ENCODE results near the gene ZNF385D.
"Not testable (repeated sequence)": the region's sequence is repeated elsewhere in the genome, so short reads cannot be mapped to it uniquely, and the experiment has no call there.

The ZNF385D gene

GRCh38 chr3:21505711-21506460, 245.1 kb downstream of the ZNF385D start:
- no peak for DNase-seq

- no peak for DNase-seq
These were observed 248.4 kb downstream of the ZNF385D start for GRCh38 chr3:21502656-21503055.

GRCh38 chr3:21500834-21501233, 250.2 kb downstream of the ZNF385D start:
- DNase-seq, result no peak

DNA sequence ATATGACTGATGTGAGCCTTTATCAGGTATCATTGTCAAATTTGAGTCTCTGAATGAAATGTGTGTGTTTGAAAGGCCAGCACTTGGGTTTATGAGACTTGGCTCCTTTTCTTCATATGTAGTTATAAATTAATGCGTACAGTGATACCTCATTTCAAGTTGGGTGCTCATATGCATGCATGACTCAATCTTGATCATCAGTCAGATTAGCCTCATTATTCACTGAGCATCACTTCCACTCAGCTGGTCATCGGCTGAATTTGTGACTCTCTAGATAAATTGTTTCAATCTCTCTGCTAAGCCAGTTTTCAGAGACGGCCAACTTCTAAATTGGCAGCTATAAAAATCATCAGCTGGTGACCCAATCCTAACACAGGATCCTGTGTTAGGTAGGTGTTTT, 260.3 kb downstream of the ZNF385D start:
- not testable (repeated sequence) for DNase-seq

GRCh38 chr3:21487520-21487919, 263.5 kb downstream of the ZNF385D start:
- no peak for DNase-seq

- DNase-seq, result not testable (repeated sequence)
These were observed 264.7 kb downstream of the ZNF385D start for GRCh38 chr3:21486024-21486935.

- DNase-seq, result no peak
These were observed 266.2 kb downstream of the ZNF385D start for GRCh38 chr3:21484828-21485144.

DNA sequence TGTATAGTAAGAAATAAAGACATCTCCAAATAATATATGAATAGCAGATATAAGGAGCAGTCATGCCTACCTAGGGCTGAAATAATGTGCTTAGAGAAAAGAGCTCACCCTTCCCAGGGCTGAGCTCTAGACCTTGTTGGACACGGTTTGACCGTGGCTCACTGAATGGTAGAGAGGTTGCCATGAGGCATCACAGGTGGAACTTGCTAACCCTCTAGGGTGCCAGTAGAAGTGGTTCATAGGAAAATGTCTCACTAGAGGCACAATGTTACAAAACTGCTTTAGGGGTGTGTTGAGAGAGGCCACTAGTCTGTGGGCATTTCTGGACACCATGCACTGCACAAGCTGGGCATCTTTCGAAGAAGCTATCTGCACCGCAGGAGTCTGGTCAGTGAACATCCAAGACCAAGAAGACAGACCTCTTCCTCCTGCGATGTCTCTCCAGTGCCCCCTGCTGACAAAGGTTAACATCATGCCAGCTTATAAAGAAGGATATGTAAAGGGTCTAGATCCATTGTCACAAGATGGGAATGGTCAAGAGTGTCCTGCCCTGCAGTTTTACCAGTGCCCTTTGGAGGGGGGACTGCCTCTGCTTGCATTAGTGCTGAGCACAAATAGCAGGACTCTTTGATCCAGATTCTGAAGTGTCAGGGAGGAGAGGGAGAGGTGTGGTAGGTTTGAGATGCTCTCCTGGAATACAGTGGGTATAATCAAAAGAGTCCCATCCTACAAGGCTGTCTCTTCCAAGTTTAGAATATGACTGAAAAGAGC, 266.8 kb downstream of the ZNF385D start:
- DNase-seq, result no peak

- no peak for DNase-seq
These were observed 269.0 kb downstream of the ZNF385D start for GRCh38 chr3:21481991-21482390.

DNA sequence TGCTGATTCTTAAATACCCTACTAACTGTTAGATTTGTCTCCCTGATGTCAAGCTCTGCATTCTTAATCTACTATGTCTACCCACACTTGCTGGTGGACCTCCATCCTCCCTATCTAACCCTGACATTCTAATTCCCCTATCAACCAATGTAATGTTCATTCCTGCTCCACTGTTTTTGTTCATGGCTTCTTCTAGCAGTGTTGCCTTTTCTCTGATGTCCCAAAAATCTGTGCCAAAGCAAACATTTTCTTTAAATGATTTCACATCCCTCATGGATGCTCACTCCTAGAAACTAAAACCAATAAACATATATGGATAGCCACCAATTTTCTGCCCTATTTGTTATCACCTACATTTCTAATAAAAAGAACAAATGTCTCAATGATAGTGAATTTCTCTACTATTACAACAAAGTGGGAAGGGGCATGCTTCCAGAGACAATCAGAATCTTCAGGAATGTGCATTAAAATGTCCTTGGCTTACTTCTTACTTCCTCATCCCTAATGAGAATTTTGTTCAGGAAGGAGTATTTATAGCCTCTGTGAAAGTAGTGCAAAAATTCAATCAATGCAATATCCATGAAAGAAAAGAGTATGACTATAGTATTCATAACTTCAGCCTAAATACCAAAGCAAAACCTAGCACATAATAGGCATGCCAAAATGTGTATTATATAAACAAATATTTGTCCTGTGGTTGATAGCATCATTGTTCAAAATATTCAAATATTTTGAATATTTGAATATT, 273.3 kb downstream of the ZNF385D start:
- no peak for DNase-seq

DNA sequence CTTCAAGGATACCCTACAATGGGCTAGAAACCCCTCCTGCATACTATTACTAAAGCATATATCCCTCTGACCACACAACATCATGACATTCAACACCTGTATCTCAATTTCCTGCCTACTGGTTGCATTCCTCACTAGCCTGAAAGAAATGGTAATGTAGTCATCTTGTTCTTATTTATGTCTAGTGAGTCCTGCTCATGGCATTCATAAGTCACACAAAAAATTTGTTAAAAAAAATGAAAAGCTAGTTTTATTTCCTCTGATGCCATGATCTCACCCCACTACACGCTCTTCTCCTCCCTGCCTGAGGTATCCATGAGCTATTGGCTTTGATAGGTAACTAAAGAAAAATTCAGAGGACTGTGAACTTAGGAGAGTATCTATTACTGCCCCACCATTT, 284.5 kb downstream of the ZNF385D start:
- no peak for DNase-seq

GRCh38 chr3:21464746-21465145, 286.3 kb downstream of the ZNF385D start:
- no peak for DNase-seq

DNA sequence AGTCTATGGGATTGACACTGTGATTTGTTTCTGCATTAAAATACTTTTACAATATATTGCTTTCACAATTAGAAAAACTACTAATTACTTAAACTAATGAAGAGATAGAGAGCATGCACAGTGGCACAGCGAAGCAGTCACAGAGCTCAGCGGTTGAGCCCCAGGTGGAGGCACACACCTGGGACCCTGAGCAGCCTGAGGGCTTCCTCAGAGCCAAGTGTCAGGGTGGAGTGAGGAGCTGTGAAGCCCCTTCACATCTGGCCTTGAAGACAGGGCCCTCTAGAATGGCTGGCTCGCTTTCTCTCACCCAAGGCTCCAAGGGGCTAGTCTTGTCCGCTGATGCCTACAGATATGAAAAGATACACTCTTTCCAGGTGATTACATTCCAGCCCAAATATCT, 287.7 kb downstream of the ZNF385D start:
- DNase-seq, result no peak

DNA sequence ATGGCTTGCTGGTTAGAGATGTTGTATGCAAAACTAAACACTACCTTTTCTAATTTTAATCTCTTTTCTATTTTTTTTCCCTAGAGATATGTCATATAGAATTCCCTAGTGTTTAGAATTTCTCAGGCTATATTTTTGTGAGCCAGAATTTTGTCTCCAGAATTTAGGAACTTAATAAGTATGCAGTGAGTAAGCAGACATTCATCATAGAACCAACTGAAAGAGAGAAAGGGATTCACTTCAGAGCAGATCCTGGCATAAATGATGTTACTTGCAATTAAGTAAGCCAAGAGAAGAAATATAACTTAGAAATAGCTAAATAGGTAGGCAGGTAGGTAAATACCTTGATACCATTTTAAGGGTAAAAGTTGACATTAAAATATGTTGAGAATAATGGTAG, 288.9 kb downstream of the ZNF385D start:
- no peak for DNase-seq

DNA sequence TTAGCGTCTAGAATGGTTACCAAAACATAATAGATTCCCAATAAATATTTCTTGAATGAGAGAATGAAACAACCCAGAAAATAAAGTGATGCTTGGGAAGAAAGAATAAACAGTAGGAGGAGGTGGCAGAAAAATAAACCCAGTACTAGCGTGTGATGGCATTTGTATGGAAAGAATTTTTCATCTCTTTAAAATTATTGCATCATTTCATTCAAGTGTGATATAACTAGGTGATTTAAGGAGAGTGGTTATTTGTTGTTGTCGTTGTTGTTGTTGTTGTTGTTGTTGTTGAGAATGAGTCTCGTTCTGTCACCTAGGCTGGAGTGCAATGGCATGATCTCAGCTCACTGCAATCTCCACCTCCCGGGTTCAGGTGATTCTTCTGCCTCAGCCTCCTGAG, 293.9 kb downstream of the ZNF385D start:
- no peak for DNase-seq

DNA sequence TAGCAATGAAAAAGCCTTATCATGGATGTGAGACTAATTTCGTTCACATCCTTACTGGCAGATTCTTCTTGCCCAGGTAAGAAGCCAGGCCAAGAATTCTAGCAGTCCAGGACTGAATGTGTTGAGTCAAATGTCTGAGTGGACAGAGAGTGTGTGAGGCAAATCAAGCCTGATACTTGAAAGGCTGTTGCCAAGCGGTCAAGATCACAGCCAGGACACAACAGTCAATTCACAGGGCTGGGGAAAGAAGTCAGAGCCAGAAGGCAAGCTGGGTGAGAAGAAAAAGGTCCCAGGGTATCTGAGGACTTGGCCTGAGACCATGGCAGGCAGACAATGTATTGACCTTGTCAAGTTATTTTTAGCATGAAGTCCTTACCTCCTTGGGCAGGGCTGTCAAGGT, 301.3 kb downstream of the ZNF385D start:
- DNase-seq, result no peak

DNA sequence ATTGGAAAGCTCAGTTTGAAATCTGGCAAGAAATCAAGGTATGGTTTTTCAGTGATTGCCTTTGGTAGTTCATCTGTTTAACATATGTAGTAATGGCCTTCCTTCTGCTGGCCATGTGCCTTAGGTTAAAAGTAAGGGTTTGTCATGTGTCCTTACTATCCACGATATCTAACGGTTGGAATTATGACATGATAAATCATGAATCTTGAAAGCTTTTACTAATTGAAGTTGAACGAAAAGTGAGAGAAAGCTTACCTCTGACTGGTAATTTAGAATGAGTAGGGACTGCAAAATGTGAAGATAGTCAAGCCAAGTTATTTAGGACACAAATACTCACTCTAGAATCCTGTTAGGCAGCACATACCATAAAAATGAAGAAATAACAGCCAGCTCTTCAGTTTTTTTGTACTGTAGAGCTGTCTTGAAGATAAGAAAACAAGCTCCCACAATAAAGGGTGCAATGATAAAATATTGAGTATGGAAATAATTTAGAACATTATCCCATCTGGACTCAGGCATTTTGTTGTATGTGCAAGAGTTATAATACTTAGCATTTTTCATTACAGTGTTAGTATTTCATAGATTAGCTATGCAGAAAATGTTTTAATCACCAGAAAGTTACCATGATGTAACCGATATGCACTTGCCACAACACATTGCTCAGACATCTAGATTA, 303.4 kb downstream of the ZNF385D start:
- DNase-seq, result no peak

- DNase-seq, result no peak
These were observed 304.0 kb downstream of the ZNF385D start for GRCh38 chr3:21446945-21447475.

DNA sequence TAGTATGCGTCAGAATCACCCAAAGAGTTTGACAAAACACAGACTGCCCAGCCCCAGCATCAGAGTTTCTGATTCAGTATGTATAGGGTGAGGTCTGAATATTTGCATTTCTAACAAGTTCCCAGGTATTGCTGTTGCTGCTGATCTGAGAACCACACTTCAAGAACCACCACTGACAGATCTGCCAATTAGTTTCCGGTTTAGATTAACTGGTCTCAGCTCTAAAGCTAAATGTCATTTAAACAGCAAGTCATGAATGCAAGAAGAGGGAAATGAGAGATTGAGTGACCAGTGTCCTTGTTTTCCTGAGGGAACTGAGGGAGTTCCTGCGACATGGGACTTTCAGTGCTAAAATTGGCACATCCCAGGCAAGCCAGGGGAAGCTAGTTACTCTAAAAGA, 305.0 kb downstream of the ZNF385D start:
- DNase-seq, result no peak

DNA sequence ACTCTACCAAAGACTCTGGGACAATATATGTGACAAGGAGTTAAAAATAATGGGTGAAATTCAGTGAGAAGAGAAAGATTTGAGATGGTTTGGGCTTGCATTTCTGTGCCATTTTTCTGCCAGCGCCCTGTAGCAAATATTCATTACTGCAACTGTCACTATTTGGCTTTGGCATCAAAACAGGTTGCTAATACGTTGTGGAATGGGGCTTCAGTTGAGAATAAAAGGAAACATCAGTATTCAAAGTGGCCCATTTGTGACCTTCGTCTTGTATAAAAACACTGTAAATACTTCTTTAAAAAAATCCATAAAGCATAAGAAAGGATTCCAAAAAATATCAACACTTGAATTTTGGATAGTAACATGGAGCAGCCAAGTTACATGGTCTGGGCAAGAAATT, 309.2 kb downstream of the ZNF385D start:
- DNase-seq, result no peak

DNA sequence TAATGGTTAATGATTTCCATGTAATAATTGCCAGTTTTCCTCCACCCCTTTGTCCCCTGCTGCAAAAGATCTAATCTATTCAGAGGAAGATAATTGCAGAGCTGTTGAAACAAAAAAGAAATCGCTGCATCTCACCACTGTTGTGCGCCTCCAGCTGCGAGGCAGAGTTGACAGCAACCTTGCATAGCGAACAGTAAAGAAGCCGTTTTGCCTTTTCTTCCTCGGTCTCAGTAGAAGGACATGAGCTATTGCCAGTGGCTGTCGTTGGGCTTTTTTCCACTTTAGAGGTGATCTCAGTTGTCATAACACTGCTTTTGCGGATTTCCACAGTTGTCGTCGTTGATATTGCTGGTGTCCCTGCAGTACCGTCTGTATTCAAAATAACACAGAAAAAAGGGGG, 314.2 kb downstream of the ZNF385D start:
- DNase-seq, result no peak

DNA sequence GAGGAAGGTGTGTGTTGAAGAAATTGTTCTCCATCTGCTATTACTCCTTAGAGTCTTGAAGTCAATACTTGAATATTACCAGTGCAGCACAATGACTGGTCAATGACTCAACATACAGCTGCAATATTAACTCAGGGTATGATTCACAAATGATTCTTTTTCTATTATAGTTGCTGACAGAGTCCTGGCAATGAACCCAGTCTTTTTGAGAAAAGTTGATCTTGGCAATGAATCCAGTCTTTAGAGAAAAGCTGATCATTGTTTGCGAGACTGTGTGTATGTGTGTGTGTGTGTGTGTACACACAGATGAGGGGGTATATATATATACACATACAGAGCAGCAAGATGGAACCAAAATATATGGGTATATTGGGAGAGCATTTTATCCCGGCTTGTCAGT, 315.1 kb downstream of the ZNF385D start:
- no peak for DNase-seq
